Activated CD8-positive, alpha-beta memory T cell treated with anti-CD3 and anti-CD28 coated beads for 48 hours (primary cell): ENCODE results near the gene ELOF1.
"Not testable (repeated sequence)": the region's sequence is repeated elsewhere in the genome, so short reads cannot be mapped to it uniquely, and the experiment has no call there.

Source experiments
- DNase-seq, 3 experiments: peaks; one replicate each; pipeline ENCODE4 v3.0.0-alpha.2; 2020; ENCODE audit warnings: low read depth in 2 of 3, low spot score in 2 of 3

Gene ELOF1

GRCh38 chr19:11570039-11570462 lies 11.0 kb upstream of the ELOF1 start:
- DNase-seq, result no peak

GRCh38 chr19:11566164-11566563 lies 7.1 kb upstream of the ELOF1 start:
- DNase-seq, result no peak

GRCh38 chr19:11565649-11565980 lies 6.6 kb upstream of the ELOF1 start:
- not testable (repeated sequence) for DNase-seq

- not testable (repeated sequence) for DNase-seq
These were observed 5.2 kb upstream of the ELOF1 start for GRCh38 chr19:11564082-11564807.

- no peak for DNase-seq
These were observed 4.5 kb upstream of the ELOF1 start for GRCh38 chr19:11563532-11563931.

GRCh38 chr19:11560404-11561051 lies 1.5 kb upstream of the ELOF1 start:
- no peak for DNase-seq

- DNase-seq, result no peak
These were observed 2.2 kb downstream of the ELOF1 start for GRCh38 chr19:11556634-11557420.

- DNase-seq, result no peak
These were observed 3.8 kb downstream of the ELOF1 start for GRCh38 chr19:11555246-11555645.

- no peak for DNase-seq
These were observed 4.9 kb downstream of the ELOF1 start for GRCh38 chr19:11554160-11554559.

GRCh38 chr19:11552666-11553372 lies 6.2 kb downstream of the ELOF1 start:
- DNase-seq, result no peak

- no peak for DNase-seq
These were observed 7.3 kb downstream of the ELOF1 start for GRCh38 chr19:11551603-11552235.

- no peak for DNase-seq
These were observed 8.8 kb downstream of the ELOF1 start for GRCh38 chr19:11550265-11550664.

- no peak for DNase-seq
These were observed 9.6 kb downstream of the ELOF1 start for GRCh38 chr19:11549386-11549953.

GRCh38 chr19:11547929-11548700 lies 10.9 kb downstream of the ELOF1 start:
- DNase-seq, result no peak

GRCh38 chr19:11541238-11541637 lies 17.8 kb downstream of the ELOF1 start:
- no peak for DNase-seq

GRCh38 chr19:11540645-11541044 lies 18.4 kb downstream of the ELOF1 start:
- no peak for DNase-seq

GRCh38 chr19:11539495-11540365 lies 19.3 kb downstream of the ELOF1 start:
- DNase-seq, result no peak

- DNase-seq, result no peak
These were observed 20.6 kb downstream of the ELOF1 start, which contains the start of gene CNN1 for GRCh38 chr19:11538232-11539036. Gene CNN1, plus strand, starts transcription at chr19:11538851. Its CDS starts 77 bp downstream, at chr19:11538928.
